ENCODE measurements around the gene SMARCA2. TPM values are rescaled to one million over a fixed set of nuclear protein-coding genes. Genes with fewer than 3 reads are reported as not detected.

Gene SMARCA2
- total RNA-seq, 6 donors from 2014 or later: 74.3 to 210 (median 139) TPM

GRCh38 chr9:2032234-2032633 lies 17.1 kb downstream of the SMARCA2 start:
- peaks cover 22 to 33% (median 28%) of the 10 kb centered on the region in 4 donors for H3K4me1 ChIP-seq
- no peak for ATAC-seq (ENCODE audit: low FRiP score in 2 of 2)
- H3K4me3 ChIP-seq: no peak overlapping the region
- H3K36me3 ChIP-seq: peaks cover 9 to 42% (median 22%) of the 10 kb centered on the region in 4 donors
- no peak for DNase-seq
- H3K9me3 ChIP-seq: no peaks in the 10 kb centered on the region
- TF ChIP-seq, protein P1, sequence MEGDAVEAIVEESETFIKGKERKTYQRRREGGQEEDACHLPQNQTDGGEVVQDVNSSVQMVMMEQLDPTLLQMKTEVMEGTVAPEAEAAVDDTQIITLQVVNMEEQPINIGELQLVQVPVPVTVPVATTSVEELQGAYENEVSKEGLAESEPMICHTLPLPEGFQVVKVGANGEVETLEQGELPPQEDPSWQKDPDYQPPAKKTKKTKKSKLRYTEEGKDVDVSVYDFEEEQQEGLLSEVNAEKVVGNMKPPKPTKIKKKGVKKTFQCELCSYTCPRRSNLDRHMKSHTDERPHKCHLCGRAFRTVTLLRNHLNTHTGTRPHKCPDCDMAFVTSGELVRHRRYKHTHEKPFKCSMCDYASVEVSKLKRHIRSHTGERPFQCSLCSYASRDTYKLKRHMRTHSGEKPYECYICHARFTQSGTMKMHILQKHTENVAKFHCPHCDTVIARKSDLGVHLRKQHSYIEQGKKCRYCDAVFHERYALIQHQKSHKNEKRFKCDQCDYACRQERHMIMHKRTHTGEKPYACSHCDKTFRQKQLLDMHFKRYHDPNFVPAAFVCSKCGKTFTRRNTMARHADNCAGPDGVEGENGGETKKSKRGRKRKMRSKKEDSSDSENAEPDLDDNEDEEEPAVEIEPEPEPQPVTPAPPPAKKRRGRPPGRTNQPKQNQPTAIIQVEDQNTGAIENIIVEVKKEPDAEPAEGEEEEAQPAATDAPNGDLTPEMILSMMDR (IDR thresholded peaks at IDR 0.05): no peak
- no peak for TF ChIP-seq EP300 (IDR thresholded peaks at IDR 0.05)
- TF ChIP-seq POLR2AphosphoS5 (IDR thresholded peaks at IDR 0.05): no peak
- no peak for TF ChIP-seq POLR2A (IDR thresholded peaks at IDR 0.05)
- 41 to 46% methylated on average over 5 of the region's 5 CpGs for WGBS, 2 donors
- no peak overlapping the region for H3K27ac ChIP-seq
- H3K27me3 ChIP-seq: no peaks in the 10 kb centered on the region

DNA sequence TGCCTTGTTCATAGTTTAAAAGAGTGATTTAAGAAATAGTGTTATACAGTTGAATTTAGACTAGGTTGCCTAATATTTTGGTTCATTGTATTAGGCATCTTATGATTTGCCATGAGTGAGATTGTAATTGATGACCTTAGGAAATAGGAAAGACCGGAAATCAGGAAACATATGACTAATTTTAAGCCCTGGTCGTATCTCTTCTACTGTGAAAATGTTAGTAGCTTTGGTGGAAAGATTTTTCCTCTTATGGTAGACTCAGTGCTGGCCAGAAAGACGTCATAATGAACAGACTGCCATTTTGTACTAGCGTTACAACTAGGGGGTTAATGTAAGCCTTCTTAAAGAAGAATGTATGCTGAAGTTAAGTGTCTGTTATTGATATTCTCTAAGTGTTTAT lies 21.7 kb downstream of the SMARCA2 start:
- Histone ChIP-seq H3K27me3 (no peaks in the 10 kb centered on the region), H3K9me3 (no peaks in the 10 kb centered on the region), H3K36me3 (peaks cover 19 to 66% (median 43%) of the 10 kb centered on the region in 4 donors), H3K4me3 (no peak overlapping the region), H3K27ac (no peak overlapping the region), H3K4me1 (peaks cover 2 to 8% (median 6%) of the 10 kb centered on the region in 4 donors)
- no peak for ATAC-seq (ENCODE audit: low FRiP score in 2 of 2)
- 72 to 76% methylated on average over 4 of the region's 4 CpGs for WGBS, 2 donors
- TF ChIP-seq, protein P1 (IDR thresholded peaks at IDR 0.05): no peak
- TF ChIP-seq POLR2A (IDR thresholded peaks at IDR 0.05): no peak
- no peak for TF ChIP-seq POLR2AphosphoS5 (IDR thresholded peaks at IDR 0.05)
- no peak for TF ChIP-seq EP300 (IDR thresholded peaks at IDR 0.05)
- no peak for DNase-seq

DNA sequence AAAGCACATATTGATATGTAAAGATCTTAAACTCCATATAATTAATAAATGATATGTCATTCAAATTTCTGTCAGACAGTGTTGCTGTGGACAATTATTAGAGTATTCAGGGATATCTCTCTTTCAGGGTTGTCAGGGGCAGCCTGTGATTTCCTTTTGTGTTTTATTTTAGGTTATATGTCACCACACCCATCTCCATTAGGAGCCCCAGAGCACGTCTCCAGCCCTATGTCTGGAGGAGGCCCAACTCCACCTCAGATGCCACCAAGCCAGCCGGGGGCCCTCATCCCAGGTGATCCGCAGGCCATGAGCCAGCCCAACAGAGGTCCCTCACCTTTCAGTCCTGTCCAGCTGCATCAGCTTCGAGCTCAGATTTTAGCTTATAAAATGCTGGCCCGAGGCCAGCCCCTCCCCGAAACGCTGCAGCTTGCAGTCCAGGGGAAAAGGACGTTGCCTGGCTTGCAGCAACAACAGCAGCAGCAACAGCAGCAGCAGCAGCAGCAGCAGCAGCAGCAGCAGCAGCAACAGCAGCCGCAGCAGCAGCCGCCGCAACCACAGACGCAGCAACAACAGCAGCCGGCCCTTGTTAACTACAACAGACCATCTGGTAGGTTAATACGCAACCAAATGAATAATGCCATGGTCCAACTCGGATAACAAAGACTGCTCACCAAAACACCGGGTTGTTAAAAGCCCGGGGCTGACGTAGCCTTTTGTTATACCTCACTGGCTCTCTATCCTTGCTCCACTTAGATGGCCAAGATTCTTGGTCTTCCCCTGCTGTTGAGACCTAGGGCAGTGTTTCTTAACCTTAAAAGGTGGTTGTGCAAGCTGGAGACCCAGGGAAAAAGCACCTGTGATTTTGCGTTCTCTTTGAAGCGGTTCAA lies 24.4 kb downstream of the SMARCA2 start:
- TF ChIP-seq POLR2A (IDR thresholded peaks at IDR 0.05) (no peak), EP300 (IDR thresholded peaks at IDR 0.05) (no peak), POLR2AphosphoS5 (IDR thresholded peaks at IDR 0.05) (no peak)
- TF ChIP-seq, protein P1 (IDR thresholded peaks at IDR 0.05): no peak
- Histone ChIP-seq H3K36me3 (peaks cover 14 to 59% (median 28%) of the 10 kb centered on the region in 4 donors), H3K4me3 (no peak overlapping the region), H3K27ac (no peak overlapping the region), H3K27me3 (no peaks in the 10 kb centered on the region), H3K4me1 (peaks cover 0 to 8% (median 5%) of the 10 kb centered on the region in 4 donors), H3K9me3 (no peaks in the 10 kb centered on the region)
- ATAC-seq (ENCODE audit: low FRiP score in 2 of 2): no peak
- DNase-seq: peak in 1 of 2 donors; percentile 52
- 60 to 77% methylated on average over 11 to 20 of the region's 20 CpGs for WGBS, 2 donors

DNA sequence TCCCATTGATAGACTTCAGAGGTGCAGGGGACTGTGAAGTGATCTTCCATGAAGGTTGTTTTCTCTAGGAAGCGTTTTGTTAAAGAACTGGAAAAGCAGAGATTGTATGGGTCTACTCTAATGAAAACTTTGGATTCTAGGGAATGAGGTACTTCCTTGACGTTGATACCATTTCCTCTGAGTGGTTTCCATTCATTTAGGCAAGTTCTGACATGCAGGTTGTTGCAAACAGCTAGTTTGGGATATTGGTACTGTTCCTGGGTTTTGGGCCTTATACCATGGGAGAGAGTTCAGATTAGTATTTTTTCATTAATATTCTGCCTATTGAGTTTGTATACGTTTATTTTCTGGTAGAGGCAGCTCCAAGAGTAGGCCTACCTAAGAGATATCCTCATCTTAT lies 25.7 kb downstream of the SMARCA2 start:
- H3K27ac ChIP-seq: no peak overlapping the region
- H3K36me3 ChIP-seq: peaks cover 14 to 46% (median 28%) of the 10 kb centered on the region in 4 donors
- no peak for ATAC-seq (ENCODE audit: low FRiP score in 2 of 2)
- peaks cover 0 to 8% (median 5%) of the 10 kb centered on the region in 4 donors for H3K4me1 ChIP-seq
- H3K9me3 ChIP-seq: no peaks in the 10 kb centered on the region
- H3K27me3 ChIP-seq: no peaks in the 10 kb centered on the region
- TF ChIP-seq EP300 (IDR thresholded peaks at IDR 0.05): no peak
- TF ChIP-seq, protein P1 (IDR thresholded peaks at IDR 0.05): no peak
- no peak for TF ChIP-seq POLR2A (IDR thresholded peaks at IDR 0.05)
- TF ChIP-seq POLR2AphosphoS5 (IDR thresholded peaks at IDR 0.05): no peak
- WGBS, 2 donors: 88 to 92% methylated on average over 3 of the region's 3 CpGs
- H3K4me3 ChIP-seq: no peak overlapping the region
- no peak for DNase-seq

Measured in upper lobe of left lung (tissue), 6 donors.